Retina (tissue), 1 donor: ENCODE results near the gene LHFPL2.
A peak's percentile ranks its signal among the peaks of the same experiment; 100 is the strongest.
"Not testable (repeated sequence)": the region's sequence is repeated elsewhere in the genome, so short reads cannot be mapped to it uniquely, and the experiment has no call there.

Source experiments
- DNase-seq: peaks from one replicate; pipeline ENCODE4 v3.0.0-alpha.2; 2016

The LHFPL2 gene

DNA sequence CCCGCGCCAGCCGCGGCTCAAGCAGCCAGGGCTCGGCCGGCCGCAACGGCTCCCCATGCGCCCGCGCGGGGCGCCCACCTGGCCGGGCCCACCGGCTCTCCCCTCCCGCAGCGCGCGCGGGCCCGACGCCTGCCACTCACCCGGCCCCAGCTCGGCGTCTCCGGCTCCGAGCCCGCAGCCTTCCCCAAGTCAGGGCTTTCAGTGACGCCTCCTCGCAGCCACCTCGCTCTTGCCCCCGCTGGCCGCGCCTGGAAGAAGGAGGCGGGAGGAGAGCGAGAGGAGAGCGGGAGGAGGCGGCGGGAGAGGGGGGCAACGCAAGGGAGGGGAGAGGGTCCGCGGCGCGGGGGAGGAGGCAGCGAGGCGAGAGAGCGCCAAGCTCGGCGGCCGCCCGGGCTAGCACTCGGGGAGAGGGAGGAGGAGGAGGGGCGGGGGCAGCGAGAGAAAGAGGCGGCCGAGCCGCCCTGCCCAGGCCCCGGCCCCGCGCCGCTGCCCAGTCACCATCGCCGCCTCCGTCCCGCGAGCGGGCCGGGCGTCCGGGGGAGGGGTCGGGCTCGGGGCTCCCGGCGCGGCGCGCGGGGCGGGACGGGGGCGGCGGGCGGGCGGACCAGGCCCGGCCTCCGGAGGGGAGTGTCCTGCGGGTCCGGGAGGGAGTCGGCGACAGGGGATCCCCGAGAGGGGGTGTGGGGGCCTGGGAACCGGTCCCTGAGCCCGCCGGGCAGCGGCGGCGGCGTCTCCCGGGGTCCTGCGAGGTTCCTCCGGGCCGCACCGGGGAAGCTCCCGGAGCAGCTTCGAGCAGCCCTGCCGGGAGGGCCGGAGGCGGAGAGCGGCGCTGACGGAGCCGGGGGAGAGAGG is at the start of gene LHFPL2:
LHFPL2 (minus strand) TSS at position 414 of the 852 bp plus-strand sequence. CDS start 138,559 bp downstream, outside the sequence.
- peak; percentile 86 for DNase-seq

- no peak for DNase-seq
Observed at GRCh38 chr5:78696637-78697036, 48.1 kb upstream of the LHFPL2 start.

GRCh38 chr5:78696052-78696451 is 47.5 kb upstream of the LHFPL2 start:
- not testable (repeated sequence) for DNase-seq

GRCh38 chr5:78693339-78693738 is 44.8 kb upstream of the LHFPL2 start:
- DNase-seq: no peak

DNA sequence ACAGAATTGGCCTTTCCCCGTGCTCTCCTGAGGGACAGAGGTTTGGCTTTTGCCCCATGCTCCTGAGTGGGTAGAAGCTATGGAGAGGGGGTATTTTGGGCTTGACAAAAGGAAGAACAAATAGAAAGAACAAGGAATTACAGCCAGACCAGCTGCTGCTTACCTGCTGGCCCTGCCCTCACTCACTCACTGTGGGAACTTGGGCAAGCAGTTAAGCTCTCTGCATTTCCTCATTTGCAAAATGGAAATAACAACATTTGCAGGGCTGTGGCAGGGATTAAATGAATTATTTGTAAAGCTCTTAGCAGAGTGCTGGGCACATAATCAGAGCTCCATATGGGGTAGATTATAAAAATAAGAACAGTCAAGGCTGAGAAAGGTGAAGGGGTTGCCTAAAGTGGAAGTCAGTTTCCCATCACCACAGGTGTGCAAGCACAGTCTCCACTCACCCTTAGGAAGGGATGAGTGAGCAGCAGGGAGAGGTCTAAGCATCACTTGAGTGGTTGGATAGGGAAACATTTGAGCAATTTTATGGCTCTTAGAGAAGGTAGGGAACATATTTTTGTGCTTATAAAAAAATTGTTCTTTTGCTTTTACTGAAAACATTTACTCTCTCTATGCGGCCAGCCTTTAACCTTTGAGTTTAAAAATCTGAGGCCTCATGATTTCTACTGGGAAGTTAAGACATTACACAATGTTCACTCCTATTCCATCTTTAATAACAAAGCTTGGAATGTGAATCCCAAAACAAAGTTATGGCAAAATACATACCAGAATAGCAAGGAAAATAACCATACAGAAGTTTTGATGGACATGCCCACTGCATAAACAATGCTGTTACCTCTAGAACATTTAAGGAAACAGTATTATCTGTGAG is 42.8 kb upstream of the LHFPL2 start:
- no peak for DNase-seq

DNA sequence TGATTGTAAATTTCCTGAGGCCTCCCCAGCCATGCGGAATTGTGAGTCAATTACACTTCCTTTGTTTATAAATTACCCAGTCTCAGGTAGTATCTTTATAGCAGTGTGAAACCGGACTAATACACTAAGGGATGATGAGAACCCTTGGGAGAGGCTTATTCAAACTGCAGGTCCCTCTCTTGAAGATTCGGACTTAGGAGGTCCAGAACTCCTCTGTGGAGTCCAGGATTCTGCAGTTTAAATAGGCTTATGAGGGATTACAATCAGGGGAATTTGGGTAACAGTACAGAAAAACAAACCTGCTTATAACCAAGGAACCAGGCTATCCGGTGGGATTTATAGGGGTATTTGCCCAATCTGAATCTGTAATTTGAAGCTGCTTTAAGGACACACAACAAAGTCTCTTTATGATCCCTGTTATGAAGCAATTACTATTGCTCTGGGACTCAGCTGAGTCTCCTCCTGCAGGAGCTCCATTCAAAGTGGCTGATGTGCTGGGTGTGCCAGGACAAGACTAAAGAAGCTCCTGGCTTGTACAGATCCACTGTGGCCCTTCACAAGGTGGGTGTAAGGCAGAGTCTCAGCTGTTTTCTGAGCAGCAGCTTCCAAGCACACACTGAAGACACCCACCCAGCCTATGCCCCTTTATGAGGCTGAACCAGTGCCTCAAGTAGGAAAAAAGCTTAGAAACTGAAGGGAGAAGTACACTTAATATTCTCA is 41.8 kb upstream of the LHFPL2 start:
- no peak for DNase-seq

DNA sequence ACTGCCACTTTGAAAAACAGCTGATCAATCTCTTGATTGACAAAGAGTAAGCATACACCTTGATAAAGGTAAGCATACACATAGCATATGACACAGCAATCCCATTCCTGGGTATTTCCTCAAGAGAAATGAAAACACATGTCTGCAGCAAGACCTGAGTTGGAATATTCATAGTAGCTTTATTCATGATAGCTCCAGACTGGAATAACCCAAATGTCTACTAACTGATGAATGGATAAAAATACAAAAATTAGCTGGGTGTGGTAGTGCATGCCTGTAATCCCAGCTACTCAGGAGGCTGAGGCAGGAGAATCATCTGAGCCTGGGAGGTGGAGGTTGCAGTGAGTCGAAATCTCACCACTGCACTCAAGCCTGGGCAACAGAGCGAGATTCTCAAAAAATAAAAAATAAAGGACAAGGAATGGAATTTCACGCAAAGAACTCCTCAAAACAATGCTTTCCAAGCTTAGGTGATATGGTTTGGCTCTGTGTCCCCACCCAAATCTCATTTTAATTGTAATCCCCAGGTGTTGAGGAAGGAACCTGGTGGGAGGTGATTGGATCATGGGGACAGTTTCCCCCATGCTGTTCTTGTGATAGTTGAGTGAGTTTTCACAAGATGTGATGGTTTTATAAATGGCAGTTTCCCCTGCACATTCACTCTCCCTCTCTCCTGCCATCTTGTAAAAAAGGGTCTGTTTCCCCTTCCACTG is 41.1 kb upstream of the LHFPL2 start:
- DNase-seq: no peak

- DNase-seq: not testable (repeated sequence)
Observed at GRCh38 chr5:78687514-78687913, 38.9 kb upstream of the LHFPL2 start.

DNA sequence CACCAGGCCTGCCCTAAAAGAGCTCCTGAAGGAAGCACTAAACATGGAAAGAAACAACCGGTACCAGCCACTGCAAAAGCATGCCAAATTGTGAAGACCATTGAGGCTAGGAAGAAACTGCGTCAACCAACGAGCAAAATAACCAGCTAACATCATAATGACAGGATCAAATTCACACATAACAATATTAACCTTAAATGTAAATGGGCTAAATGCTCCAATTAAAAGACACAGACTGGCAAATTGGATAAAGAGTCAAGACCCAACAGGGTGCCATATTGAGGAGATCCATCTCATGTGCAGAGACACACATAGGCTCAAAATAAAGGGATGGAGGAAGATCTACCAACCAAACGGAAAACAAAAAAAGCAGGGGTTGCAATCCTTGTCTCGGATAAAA is 35.3 kb upstream of the LHFPL2 start:
- DNase-seq: not testable (repeated sequence)

GRCh38 chr5:78679905-78680304 is 31.3 kb upstream of the LHFPL2 start:
- no peak for DNase-seq

- DNase-seq: no peak
Observed at GRCh38 chr5:78677777-78678668, 29.5 kb upstream of the LHFPL2 start.

GRCh38 chr5:78675956-78676730 is 27.6 kb upstream of the LHFPL2 start:
- no peak for DNase-seq

GRCh38 chr5:78673827-78674226 is 25.3 kb upstream of the LHFPL2 start:
- not testable (repeated sequence) for DNase-seq

GRCh38 chr5:78672154-78672553 is 23.6 kb upstream of the LHFPL2 start:
- no peak for DNase-seq

DNA sequence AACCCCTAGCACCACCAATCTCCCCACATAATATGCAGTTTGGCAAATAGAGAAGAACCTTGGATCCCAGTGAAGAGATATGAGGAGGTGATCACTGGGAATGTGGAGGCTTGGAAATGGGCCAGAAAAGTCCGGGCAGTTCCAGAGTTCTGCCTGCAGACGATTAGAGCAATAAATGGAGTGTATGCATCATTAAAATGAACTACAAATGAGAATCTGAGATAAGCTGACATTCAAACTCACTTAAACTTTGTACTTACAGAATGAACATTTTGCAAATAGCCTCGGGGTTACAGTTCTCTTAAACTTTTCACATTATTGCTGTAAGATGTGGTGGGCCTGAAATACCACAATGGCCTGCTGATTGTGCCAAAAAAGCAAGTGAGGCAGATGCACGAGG is 23.0 kb upstream of the LHFPL2 start:
- DNase-seq: no peak

DNA sequence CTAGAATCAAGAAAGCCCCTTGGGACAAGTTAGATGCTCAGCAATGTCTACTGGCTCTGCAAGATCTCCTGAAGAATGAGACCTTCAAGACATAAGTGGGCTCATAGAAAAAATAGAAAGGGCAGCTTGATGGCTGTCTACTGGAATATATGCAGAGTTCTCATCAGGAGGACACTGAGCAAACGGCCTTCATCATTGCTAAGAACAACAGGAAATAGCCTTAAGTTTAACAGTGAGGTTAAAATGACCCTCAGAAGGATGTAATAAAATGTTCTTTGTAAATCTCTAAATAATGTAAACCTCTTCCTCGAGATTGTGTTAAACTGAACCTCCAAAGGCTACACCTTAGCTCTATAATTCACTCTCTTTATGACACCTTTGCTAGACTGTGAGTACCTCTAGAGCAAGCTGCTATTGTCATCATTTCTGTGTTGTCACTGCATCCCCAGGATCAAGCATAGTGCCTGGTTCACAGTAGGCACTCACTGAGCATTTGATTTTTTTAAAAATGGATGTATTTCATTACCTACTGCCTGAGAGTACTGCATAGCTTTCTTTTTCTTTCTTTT is 22.2 kb upstream of the LHFPL2 start:
- DNase-seq: no peak

DNA sequence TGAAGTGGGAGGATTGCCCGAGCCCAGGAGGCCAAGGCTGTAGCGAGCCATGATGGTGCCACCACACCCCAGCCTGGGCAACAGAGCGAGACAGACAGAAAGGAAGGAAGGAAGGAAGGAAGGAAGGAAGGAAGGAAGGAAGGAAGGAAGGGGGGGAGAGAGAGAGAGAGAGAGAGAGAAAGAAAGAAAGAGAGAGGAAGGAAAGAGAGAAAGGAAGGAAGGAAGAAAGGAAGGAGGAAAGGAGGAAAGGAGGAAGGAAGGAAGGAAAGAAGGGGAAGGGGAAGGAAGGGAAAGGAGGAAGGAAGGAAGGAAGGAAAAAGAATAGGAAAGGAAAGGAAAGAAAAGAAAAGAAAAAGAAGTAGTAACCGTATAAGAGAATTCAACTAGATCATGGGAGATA is 20.8 kb upstream of the LHFPL2 start:
- no peak for DNase-seq

DNA sequence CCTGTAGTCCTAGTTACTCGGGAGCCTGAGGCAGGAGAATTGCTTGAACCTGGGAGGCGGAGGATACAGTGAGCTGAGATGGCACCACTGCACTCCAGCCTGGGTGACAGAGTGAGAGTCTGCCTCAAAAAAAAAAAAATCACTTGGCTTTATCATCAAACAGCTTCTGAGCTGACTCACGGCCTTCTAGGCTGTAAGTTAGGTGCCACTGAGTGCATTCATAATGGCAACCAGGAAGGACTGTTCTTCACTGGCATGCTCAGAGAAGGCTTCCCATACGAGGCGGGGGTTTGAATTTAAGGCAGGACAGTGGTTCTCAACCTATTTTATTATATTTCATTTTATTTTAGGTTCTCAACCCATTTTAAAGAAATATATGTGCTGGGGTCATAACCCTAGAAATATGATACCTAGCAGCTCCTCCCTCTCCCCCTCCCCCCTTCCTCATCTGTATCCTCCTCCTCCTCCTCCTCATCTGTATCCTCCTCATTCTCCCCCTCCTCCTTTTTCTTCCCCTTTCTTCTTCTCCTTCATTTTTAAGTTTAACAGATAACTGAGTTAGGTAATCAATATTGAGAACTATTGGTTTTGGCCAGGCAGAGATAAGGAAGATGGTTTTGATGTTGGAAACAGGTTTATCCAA is 19.0 kb upstream of the LHFPL2 start:
- DNase-seq: no peak

DNA sequence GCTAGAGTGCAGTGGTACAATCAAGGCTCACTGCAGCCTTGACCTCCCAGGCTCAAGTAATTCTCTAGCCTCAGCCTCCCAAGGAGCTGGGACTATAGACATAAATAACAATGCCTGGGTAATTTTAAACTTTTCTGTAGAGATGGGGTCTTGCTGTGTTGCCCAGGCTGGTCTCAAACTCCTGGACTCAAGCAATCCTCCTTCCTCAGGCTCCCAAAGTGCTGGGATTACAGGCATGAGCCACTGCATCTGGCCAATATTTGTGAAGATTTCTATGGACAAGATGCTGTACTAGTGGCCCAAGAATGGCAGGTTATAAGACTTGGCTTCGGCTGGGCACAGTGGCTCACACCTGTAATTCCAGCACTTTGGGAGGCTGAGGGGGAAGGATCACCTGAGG is 18.4 kb upstream of the LHFPL2 start:
- not testable (repeated sequence) for DNase-seq

- DNase-seq: peak; percentile 28
Observed at GRCh38 chr5:78666041-78666444, 17.5 kb upstream of the LHFPL2 start.
